Mucosa of descending colon (tissue), 3 donors: ENCODE measurements around the gene PDILT. TPM values are rescaled to one million over a fixed set of nuclear protein-coding genes. Genes with fewer than 3 reads are reported as not detected.
"Not testable (repeated sequence)": the region's sequence is repeated elsewhere in the genome, so short reads cannot be mapped to it uniquely, and the experiment has no call there.

Source experiments
- ATAC-seq: fragments of 200-7000 bp; cut with Tn5 transposase; one replicate; pipeline ENCODE4 v1.9.1; 2020; ENCODE audit warnings: mild to moderate bottlenecking, moderate library complexity
- DNase-seq, 3 donors: peaks; one replicate each; pipeline ENCODE4 v3.0.0-alpha.2; 2020
- H3K36me3 ChIP-seq: fragments of 200-600 bp; one replicate; pipeline ENCODE4 v1.8.0; 2021; ENCODE audit warnings: low read depth, mild to moderate bottlenecking
- H3K4me1 ChIP-seq: fragments of 200-600 bp; one replicate; pipeline ENCODE4 v1.8.0; 2021; ENCODE audit warnings: low read depth, mild to moderate bottlenecking
- H3K4me3 ChIP-seq: fragments of 200-600 bp; one replicate; pipeline ENCODE4 v1.8.0; 2021; ENCODE audit warnings: mild to moderate bottlenecking
- H3K9me3 ChIP-seq: fragments of 200-600 bp; one replicate; pipeline ENCODE4 v1.8.0; 2021; ENCODE audit warnings: mild to moderate bottlenecking
- intact Hi-C, 2 donors: fragments of 100-400 bp; cut with DNase I in 1 of 2; cut with micrococcal nuclease in 1 of 2; formaldehyde crosslinking; loops; one replicate each; pipeline versions ENCODE4 v1.11.0 to v1.11.1; 2022; cut with DNase I, micrococcal nuclease
- total RNA-seq, 3 donors: library from RNA; stranded (reverse); fragmentation: NEBNext Ultra II Directional in 2 of 3; extraction: Animal tissue kit (Norgen Biotek cat#: 25700) in 2 of 3; gene quantifications; one replicate each; pipeline versions ENCODE4 v1.2.1 to v1.2.4, GENCODE V29; 2021 to 2023
- TF ChIP-seq, protein P1 (sequence below): fragments of 200-600 bp; IDR thresholded peaks from one replicate; pipeline ENCODE4 v1.8.0; 2022; ENCODE audit warnings: antibody characterized with exemption, mild to moderate bottlenecking
- donor health status: DM: no; HTN: no; CAD: no; lungs with moderate emphysema.
- donor health status: DM: no; HTN: no; CAD: no.
- donor health status: DM: no; HTN: yes; CAD: no.

The PDILT gene
- total RNA-seq, 3 donors from 2014 or later: not detected

DNA sequence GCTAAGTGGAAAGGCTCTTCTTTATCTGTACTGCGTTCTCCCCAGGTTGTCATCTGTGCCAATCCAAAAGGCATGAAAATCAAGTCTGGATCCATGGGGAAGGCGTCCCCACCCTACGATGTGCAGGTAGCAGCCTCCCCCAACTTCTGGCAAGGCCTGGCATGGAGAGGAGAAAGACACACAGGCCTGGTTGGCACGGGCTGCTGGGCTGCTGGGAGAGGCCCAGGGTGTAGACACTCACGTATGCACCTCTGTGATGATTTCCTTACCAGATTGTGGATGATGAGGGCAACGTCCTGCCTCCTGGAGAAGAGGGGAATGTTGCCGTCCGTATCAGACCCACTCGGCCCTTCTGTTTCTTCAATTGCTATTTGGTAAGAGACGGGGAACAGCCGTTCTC is 26.4 kb upstream of the PDILT start:
- intact Hi-C loops: no loop called here
- TF ChIP-seq, protein P1, sequence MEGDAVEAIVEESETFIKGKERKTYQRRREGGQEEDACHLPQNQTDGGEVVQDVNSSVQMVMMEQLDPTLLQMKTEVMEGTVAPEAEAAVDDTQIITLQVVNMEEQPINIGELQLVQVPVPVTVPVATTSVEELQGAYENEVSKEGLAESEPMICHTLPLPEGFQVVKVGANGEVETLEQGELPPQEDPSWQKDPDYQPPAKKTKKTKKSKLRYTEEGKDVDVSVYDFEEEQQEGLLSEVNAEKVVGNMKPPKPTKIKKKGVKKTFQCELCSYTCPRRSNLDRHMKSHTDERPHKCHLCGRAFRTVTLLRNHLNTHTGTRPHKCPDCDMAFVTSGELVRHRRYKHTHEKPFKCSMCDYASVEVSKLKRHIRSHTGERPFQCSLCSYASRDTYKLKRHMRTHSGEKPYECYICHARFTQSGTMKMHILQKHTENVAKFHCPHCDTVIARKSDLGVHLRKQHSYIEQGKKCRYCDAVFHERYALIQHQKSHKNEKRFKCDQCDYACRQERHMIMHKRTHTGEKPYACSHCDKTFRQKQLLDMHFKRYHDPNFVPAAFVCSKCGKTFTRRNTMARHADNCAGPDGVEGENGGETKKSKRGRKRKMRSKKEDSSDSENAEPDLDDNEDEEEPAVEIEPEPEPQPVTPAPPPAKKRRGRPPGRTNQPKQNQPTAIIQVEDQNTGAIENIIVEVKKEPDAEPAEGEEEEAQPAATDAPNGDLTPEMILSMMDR: no peak
- Histone ChIP-seq H3K4me1 (no peaks in the 10 kb centered on the region), H3K9me3 (no peaks in the 10 kb centered on the region), H3K36me3 (no peaks in the 10 kb centered on the region), H3K4me3 (no peak overlapping the region)
- DNase-seq: no peak
- ATAC-seq: no peak

GRCh38 chr16:20430480-20430879 is 25.9 kb upstream of the PDILT start:
- ATAC-seq, H3K36me3 ChIP-seq, H3K4me3 ChIP-seq, H3K9me3 ChIP-seq, intact Hi-C loops, DNase-seq, H3K4me1 ChIP-seq: not testable (repeated sequence)

GRCh38 chr16:20429499-20429898 is 25.0 kb upstream of the PDILT start:
- H3K4me1 ChIP-seq, ATAC-seq, intact Hi-C loops, H3K9me3 ChIP-seq, DNase-seq, H3K36me3 ChIP-seq, H3K4me3 ChIP-seq: not testable (repeated sequence)

DNA sequence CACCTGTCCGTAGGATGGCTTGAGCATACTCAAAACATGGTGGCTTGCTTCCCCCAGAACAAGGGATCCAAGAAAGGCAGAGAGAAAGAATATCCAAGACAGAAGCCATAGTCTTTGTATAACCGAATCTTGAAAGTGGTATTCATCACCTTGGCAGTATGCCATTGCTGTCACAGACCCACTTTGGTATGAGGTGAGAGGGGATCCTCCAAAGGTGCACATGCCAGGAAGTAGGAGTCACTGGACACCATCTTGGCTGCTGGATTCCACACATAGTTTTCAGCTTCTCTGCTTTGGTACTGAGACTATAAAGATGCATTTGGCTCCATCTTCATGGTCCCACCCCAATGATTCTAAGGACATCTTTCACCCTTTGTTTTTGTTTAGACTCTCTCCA is 22.9 kb upstream of the PDILT start:
- H3K4me1 ChIP-seq, DNase-seq, H3K9me3 ChIP-seq, intact Hi-C loops, H3K4me3 ChIP-seq, ATAC-seq, H3K36me3 ChIP-seq: not testable (repeated sequence)

- Histone ChIP-seq H3K4me1 (no peaks in the 10 kb centered on the region), H3K4me3 (no peak overlapping the region), H3K36me3 (no peaks in the 10 kb centered on the region), H3K9me3 (no peaks in the 10 kb centered on the region)
- intact Hi-C loops: no loop called here
- no peak for DNase-seq
- no peak for ATAC-seq
- TF ChIP-seq, protein P1: no peak
These were observed 19.8 kb upstream of the PDILT start for GRCh38 chr16:20424129-20424866.

DNA sequence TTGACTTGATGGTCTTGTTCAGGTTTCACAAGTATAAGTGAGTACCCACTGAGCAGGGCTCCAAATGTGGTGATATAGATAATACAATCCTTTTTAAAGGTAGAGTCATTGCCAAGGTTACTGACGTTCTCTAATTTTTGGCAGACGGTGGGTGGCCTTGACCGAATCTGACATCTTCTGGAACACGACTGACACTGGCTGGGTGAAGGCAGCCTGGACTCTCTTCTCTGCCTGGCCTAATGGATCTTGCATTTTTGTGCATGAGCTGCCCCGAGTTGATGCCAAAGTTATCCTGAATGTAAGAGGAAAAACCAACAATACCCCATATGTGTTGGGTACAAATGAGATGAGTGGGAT is 19.2 kb upstream of the PDILT start:
- H3K4me1 ChIP-seq, DNase-seq, ATAC-seq, intact Hi-C loops, H3K4me3 ChIP-seq, H3K36me3 ChIP-seq, H3K9me3 ChIP-seq: not testable (repeated sequence)

- H3K4me1 ChIP-seq, H3K36me3 ChIP-seq, DNase-seq, H3K4me3 ChIP-seq, H3K9me3 ChIP-seq, intact Hi-C loops, ATAC-seq: not testable (repeated sequence)
These were observed 17.2 kb upstream of the PDILT start for GRCh38 chr16:20421748-20422147.

GRCh38 chr16:20419093-20419492 is 14.6 kb upstream of the PDILT start:
- H3K9me3 ChIP-seq, intact Hi-C loops, DNase-seq, H3K4me1 ChIP-seq, H3K4me3 ChIP-seq, ATAC-seq, H3K36me3 ChIP-seq: not testable (repeated sequence)

- H3K9me3 ChIP-seq: no peaks in the 10 kb centered on the region
- ATAC-seq (no peak), DNase-seq (no peak)
- no peak overlapping the region for H3K4me3 ChIP-seq
- no peaks in the 10 kb centered on the region for H3K36me3 ChIP-seq
- intact Hi-C loops: no loop called here
- H3K4me1 ChIP-seq: no peaks in the 10 kb centered on the region
- TF ChIP-seq, protein P1: no peak
These were observed 11.0 kb upstream of the PDILT start for GRCh38 chr16:20415541-20415940.
